Ishikawa (cell line): ENCODE data around the gene REG3A.

Experiments used
- CREB1 ChIP-seq: IDR thresholded peaks from 2 replicates; pipeline ENCODE4 v1.6.1; 2012; ENCODE audit warnings: low read depth
- EP300 ChIP-seq: IDR thresholded peaks from 2 replicates; pipeline ENCODE4 v1.6.1; 2012; ENCODE audit warnings: borderline replicate concordance
- FOXM1 ChIP-seq: IDR thresholded peaks from 2 replicates; pipeline ENCODE4 v1.6.1; 2012; ENCODE audit warnings: low read depth, borderline replicate concordance
- RAD21 ChIP-seq: IDR thresholded peaks from 2 replicates; pipeline ENCODE4 v1.6.1; 2012; ENCODE audit warnings: low read depth
- TAF1 ChIP-seq: IDR thresholded peaks from 2 replicates; pipeline ENCODE4 v1.6.1; 2012; ENCODE audit warnings: low read depth, mild to moderate bottlenecking
- TEAD4 ChIP-seq: IDR thresholded peaks from 2 replicates; pipeline ENCODE4 v1.6.1; 2012
- TF ChIP-seq, protein P1 (sequence below): IDR thresholded peaks from 2 replicates; pipeline ENCODE4 v1.6.1; 2012; ENCODE audit warnings: low read depth, mild to moderate bottlenecking
- TF ChIP-seq, protein P2 (sequence below): IDR thresholded peaks from 2 replicates; pipeline ENCODE4 v1.6.1; 2012

DNA sequence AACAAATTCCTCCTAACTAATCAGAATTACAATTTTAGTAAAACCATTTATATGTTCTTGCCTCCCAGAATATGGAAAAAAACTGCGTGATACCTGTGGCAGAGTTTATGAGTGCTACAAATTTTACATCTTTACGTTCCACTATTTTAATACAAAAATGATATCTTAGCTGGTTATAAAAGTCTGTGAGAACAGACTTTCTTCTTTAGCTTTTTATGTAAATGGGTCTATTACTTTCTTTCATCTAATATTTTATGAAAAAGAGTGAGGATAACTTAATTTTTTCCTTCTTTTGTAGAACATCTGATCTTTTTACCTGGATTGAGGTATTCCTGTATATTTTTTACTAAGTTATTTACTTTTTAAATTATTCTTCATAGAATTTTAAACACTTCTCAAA, 22.1 kb upstream of the REG3A start:
- TF ChIP-seq, protein P1, sequence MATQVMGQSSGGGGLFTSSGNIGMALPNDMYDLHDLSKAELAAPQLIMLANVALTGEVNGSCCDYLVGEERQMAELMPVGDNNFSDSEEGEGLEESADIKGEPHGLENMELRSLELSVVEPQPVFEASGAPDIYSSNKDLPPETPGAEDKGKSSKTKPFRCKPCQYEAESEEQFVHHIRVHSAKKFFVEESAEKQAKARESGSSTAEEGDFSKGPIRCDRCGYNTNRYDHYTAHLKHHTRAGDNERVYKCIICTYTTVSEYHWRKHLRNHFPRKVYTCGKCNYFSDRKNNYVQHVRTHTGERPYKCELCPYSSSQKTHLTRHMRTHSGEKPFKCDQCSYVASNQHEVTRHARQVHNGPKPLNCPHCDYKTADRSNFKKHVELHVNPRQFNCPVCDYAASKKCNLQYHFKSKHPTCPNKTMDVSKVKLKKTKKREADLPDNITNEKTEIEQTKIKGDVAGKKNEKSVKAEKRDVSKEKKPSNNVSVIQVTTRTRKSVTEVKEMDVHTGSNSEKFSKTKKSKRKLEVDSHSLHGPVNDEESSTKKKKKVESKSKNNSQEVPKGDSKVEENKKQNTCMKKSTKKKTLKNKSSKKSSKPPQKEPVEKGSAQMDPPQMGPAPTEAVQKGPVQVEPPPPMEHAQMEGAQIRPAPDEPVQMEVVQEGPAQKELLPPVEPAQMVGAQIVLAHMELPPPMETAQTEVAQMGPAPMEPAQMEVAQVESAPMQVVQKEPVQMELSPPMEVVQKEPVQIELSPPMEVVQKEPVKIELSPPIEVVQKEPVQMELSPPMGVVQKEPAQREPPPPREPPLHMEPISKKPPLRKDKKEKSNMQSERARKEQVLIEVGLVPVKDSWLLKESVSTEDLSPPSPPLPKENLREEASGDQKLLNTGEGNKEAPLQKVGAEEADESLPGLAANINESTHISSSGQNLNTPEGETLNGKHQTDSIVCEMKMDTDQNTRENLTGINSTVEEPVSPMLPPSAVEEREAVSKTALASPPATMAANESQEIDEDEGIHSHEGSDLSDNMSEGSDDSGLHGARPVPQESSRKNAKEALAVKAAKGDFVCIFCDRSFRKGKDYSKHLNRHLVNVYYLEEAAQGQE, result no peak
- no peak for TF ChIP-seq CREB1
- no peak for TF ChIP-seq TEAD4
- TF ChIP-seq RAD21, result no peak
- TF ChIP-seq TAF1, result no peak
- no peak for TF ChIP-seq FOXM1
- no peak for TF ChIP-seq EP300
- TF ChIP-seq, protein P2, sequence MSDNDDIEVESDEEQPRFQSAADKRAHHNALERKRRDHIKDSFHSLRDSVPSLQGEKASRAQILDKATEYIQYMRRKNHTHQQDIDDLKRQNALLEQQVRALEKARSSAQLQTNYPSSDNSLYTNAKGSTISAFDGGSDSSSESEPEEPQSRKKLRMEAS, result no peak
